H9 (cell line): ENCODE data around the gene SYCE3. TPM values are rescaled to one million over a fixed set of nuclear protein-coding genes. Genes with fewer than 3 reads are reported as not detected.

Experiments
- DNase-seq: peaks from one replicate; pipeline ENCODE4 v3.0.0-alpha.2; 2017
- H2AFZ ChIP-seq: one replicate; pipeline ENCODE4 v1.6.1; 2013; ENCODE audit warnings: mild to moderate bottlenecking, low read length, control low read depth, moderate library complexity
- H2AK5ac ChIP-seq: 2 replicates; pipeline ENCODE4 v1.6.1; 2013; ENCODE audit warnings: low read length, control low read depth, mixed read lengths; ENCODE audit not compliant: insufficient read length
- H2BK120ac ChIP-seq: one replicate; pipeline ENCODE4 v1.6.1; 2013; ENCODE audit warnings: low read depth, mild to moderate bottlenecking, low read length, control low read depth, inconsistent platforms; ENCODE audit not compliant: poor library complexity, severe bottlenecking
- H2BK12ac ChIP-seq: 2 replicates; pipeline ENCODE4 v1.6.1; 2013; ENCODE audit warnings: low read length, control low read depth, mixed read lengths, low read depth; ENCODE audit not compliant: insufficient read length
- H2BK15ac ChIP-seq: 2 replicates; pipeline ENCODE4 v1.6.1; 2013; ENCODE audit warnings: low read depth, low read length, control low read depth
- H2BK20ac ChIP-seq: one replicate; pipeline ENCODE4 v1.6.1; 2013; ENCODE audit warnings: low read depth, mild to moderate bottlenecking, low read length, control low read depth, inconsistent platforms; ENCODE audit not compliant: poor library complexity, severe bottlenecking
- H2BK5ac ChIP-seq: 2 replicates; pipeline ENCODE4 v1.6.1; 2013; ENCODE audit warnings: low read length, control low read depth, mixed read lengths; ENCODE audit not compliant: insufficient read length
- H3K14ac ChIP-seq: 2 replicates; pipeline ENCODE4 v1.6.1; 2013; ENCODE audit warnings: low read length, control low read depth; ENCODE audit not compliant: insufficient read depth
- H3K18ac ChIP-seq: 2 replicates; pipeline ENCODE4 v1.6.1; 2013; ENCODE audit warnings: low read depth, mild to moderate bottlenecking, mixed read lengths, low read length, control low read depth; ENCODE audit not compliant: insufficient read length
- H3K23ac ChIP-seq: 2 replicates; pipeline ENCODE4 v1.6.1; 2013; ENCODE audit warnings: low read length, control low read depth, mixed read lengths, low read depth; ENCODE audit not compliant: insufficient read length
- H3K23me2 ChIP-seq: 2 replicates; pipeline ENCODE4 v1.6.1; 2013; ENCODE audit warnings: low read depth, mild to moderate bottlenecking, mixed read lengths, low read length, control low read depth; ENCODE audit not compliant: insufficient read length, poor library complexity, severe bottlenecking
- H3K27ac ChIP-seq: 2 replicates; pipeline ENCODE4 v1.5.1; 2013; ENCODE audit warnings: low read length, control low read depth, mixed read lengths, low read depth; ENCODE audit not compliant: insufficient read length
- H3K27me3 ChIP-seq: 2 replicates; pipeline ENCODE4 v1.6.1; 2013; ENCODE audit warnings: low read length, control low read depth, inconsistent platforms; ENCODE audit not compliant: insufficient read depth
- H3K4ac ChIP-seq: 2 replicates; pipeline ENCODE4 v1.6.1; 2013; ENCODE audit warnings: low read depth, mild to moderate bottlenecking, control low read depth, inconsistent platforms, low read length, moderate library complexity
- H3K4me1 ChIP-seq: 2 replicates; pipeline ENCODE4 v1.6.1; 2013; ENCODE audit warnings: low read length, control low read depth, inconsistent platforms; ENCODE audit not compliant: insufficient read depth
- H3K4me2 ChIP-seq: 2 replicates; pipeline ENCODE4 v1.6.1; 2013; ENCODE audit warnings: low read length, control low read depth, mixed read lengths; ENCODE audit not compliant: insufficient read length, insufficient read depth
- H3K56ac ChIP-seq: 2 replicates; pipeline ENCODE4 v1.6.1; 2013; ENCODE audit warnings: low read depth, mild to moderate bottlenecking, mixed read lengths, low read length, control low read depth; ENCODE audit not compliant: insufficient read length
- H3K79me1 ChIP-seq: 2 replicates; pipeline ENCODE4 v1.6.1; 2013; ENCODE audit warnings: low read depth, mild to moderate bottlenecking, moderate library complexity, low read length, control low read depth, inconsistent platforms; ENCODE audit not compliant: insufficient read depth, poor library complexity, severe bottlenecking
- H3K79me2 ChIP-seq: 2 replicates; pipeline ENCODE4 v1.6.1; 2013; ENCODE audit warnings: low read length, control low read depth, inconsistent platforms; ENCODE audit not compliant: insufficient read depth
- H3K9ac ChIP-seq: 2 replicates; pipeline ENCODE4 v1.6.1; 2013; ENCODE audit warnings: low read length, control low read depth, mixed read lengths; ENCODE audit not compliant: insufficient read length; ENCODE audit errors: extremely low read depth
- H3K9me3 ChIP-seq: one replicate; pipeline ENCODE4 v1.6.1; 2013; ENCODE audit warnings: low read depth, low read length, inconsistent platforms; ENCODE audit not compliant: control insufficient read depth
- H3T11ph ChIP-seq: one replicate; pipeline ENCODE4 v1.6.1; 2013; ENCODE audit warnings: mild to moderate bottlenecking, low read length, control low read depth, inconsistent platforms
- H4K20me1 ChIP-seq: one replicate; pipeline ENCODE4 v1.6.1; 2013; ENCODE audit not compliant: control insufficient read depth, insufficient read length, insufficient read depth
- H4K5ac ChIP-seq: 2 replicates; pipeline ENCODE4 v1.6.1; 2013; ENCODE audit warnings: low read depth, mild to moderate bottlenecking, mixed read lengths, low read length, control low read depth; ENCODE audit not compliant: insufficient read length
- H4K8ac ChIP-seq: replicated peaks from 2 replicates; pipeline ENCODE4 v1.6.1; 2013; ENCODE audit warnings: low read length, control low read depth, mixed read lengths, low read depth; ENCODE audit not compliant: insufficient read length
- H4K91ac ChIP-seq: 2 replicates; pipeline ENCODE4 v1.6.1; 2013; ENCODE audit warnings: low read depth, mild to moderate bottlenecking, moderate library complexity, mixed read lengths, low read length, control low read depth; ENCODE audit not compliant: insufficient read length
- H3K27ac Mint-ChIP-seq, 3 experiments: 2 replicates in 2 of 3; 3 replicates in 1 of 3; pipeline ENCODE4 v1.8.0; 2020 to 2021; ENCODE audit warnings: mixed read lengths in 3 of 3, mild to moderate bottlenecking in 1 of 3, moderate library complexity in 1 of 3
- H3K27me3 Mint-ChIP-seq: 2 replicates; pipeline ENCODE4 v1.8.0; 2021; ENCODE audit warnings: low read depth, mild to moderate bottlenecking, moderate library complexity, mixed read lengths
- H3K36me3 Mint-ChIP-seq, 3 experiments: 2 replicates in 2 of 3; 3 replicates in 1 of 3; pipeline ENCODE4 v1.8.0; 2020 to 2021; ENCODE audit warnings: low read depth in 3 of 3, mixed read lengths in 3 of 3; ENCODE audit not compliant: insufficient read depth in 1 of 3
- H3K4me1 Mint-ChIP-seq, 2 experiments: 2 replicates each; pipeline ENCODE4 v1.8.0; 2020; ENCODE audit warnings: mixed read lengths in 2 of 2
- H3K4me3 Mint-ChIP-seq, 2 experiments: 2 replicates in 1 of 2; 3 replicates in 1 of 2; pipeline ENCODE4 v1.8.0; 2020 to 2021; ENCODE audit warnings: mild to moderate bottlenecking in 2 of 2, mixed read lengths in 2 of 2, moderate library complexity in 1 of 2
- H3K9me3 Mint-ChIP-seq, 2 experiments: 2 replicates in 1 of 2; 3 replicates in 1 of 2; pipeline ENCODE4 v1.8.0; 2020; ENCODE audit warnings: mild to moderate bottlenecking in 2 of 2, mixed read lengths in 2 of 2, moderate library complexity in 1 of 2
- WGBS: extraction: QIAGEN DNeasy Blood & Tissue Kit; methylation state at CpG from one replicate; pipeline ENCODE4 v1.1.7; 2013; ENCODE audit warnings: missing lambda C conversion rate, low lambda C conversion rate, mixed read lengths; ENCODE audit not compliant: insufficient read length; ENCODE audit errors: extremely low coverage; 5-methylcytosine and 5-hydroxymethylcytosine counted together
- total RNA-seq: library from RNA; stranded (reverse); gene quantifications from 2 replicates; pipeline ENCODE4 v1.2.1, GENCODE V29; 2021
- TF ChIP-seq, protein P1 (sequence below): fragments of 200-600 bp; sonication (generic); conservative IDR thresholded peaks from 3 replicates; pipeline ENCODE4 v1.8.0; 2021; ENCODE audit warnings: antibody characterized with exemption, mild to moderate bottlenecking

The SYCE3 gene
- total RNA-seq, 1 experiment from 2014 or later, result 0.85 TPM

DNA sequence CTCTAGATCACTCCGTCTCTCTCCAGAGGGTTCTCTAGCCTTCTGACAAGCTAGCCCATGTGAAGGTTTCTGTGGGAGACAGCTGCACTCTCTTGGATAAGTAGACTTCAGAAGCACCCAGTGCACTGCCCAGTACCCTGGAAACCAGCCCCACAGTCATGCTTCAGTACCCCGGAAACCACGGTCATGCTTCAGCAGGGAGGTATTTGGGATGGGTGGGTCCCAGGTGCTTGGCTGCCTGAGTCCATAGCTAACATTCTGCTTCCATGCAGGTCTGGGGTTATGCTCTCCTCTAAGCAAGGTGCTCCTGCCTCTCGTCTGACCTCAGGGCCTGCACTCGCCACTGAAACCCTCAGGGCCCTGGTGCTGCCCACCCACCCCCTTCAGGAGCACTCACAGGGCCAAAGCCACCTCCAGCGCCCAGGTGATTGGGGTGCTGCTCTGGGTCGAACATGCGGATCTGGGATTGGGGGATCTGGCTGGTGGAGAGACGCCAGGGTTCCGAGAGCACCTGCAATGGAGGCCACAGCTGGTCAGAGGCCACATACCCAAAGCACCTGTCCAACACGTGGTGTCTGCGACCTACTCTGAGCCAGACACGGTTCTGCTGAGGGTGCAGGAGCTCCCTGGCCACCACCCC, 7.3 kb upstream of the SYCE3 start:
- H3K9me3 ChIP-seq, result no peaks in the 10 kb centered on the region
- H3K4ac ChIP-seq, result no peak overlapping the region
- H2AK5ac ChIP-seq, result no peak overlapping the region
- H3K4me1 Mint-ChIP-seq, result no peaks in the 10 kb centered on the region
- no peak overlapping the region for H4K91ac ChIP-seq
- H3K23me2 ChIP-seq, result no peaks in the 10 kb centered on the region
- no peak overlapping the region for H2BK12ac ChIP-seq
- no peak overlapping the region for H2BK15ac ChIP-seq
- no peaks in the 10 kb centered on the region for H3K79me1 ChIP-seq
- no peak overlapping the region for H3K9ac ChIP-seq
- H3K27me3 ChIP-seq, result no peaks in the 10 kb centered on the region
- no peak overlapping the region for H2AFZ ChIP-seq
- H4K5ac ChIP-seq, result no peak overlapping the region
- no peak overlapping the region for H4K8ac ChIP-seq
- H3K27ac Mint-ChIP-seq, result no peak overlapping the region
- no peak overlapping the region for H2BK120ac ChIP-seq
- H3K14ac ChIP-seq, result no peak overlapping the region
- H2BK5ac ChIP-seq, result no peak overlapping the region
- no peak overlapping the region for H2BK20ac ChIP-seq
- no peak overlapping the region for H3K27ac ChIP-seq
- no peak overlapping the region for H3K4me3 Mint-ChIP-seq
- H3K18ac ChIP-seq, result no peak overlapping the region
- H4K20me1 ChIP-seq, result no peaks in the 10 kb centered on the region
- no peaks in the 10 kb centered on the region for H3K9me3 Mint-ChIP-seq
- no peak for DNase-seq
- peaks cover 13 to 64% (median 57%) of the 10 kb centered on the region in 3 experiments; a peak in 6 of 7 replicates for H3K36me3 Mint-ChIP-seq
- no peak overlapping the region for H3K56ac ChIP-seq
- H3K27me3 Mint-ChIP-seq, result no peaks in the 10 kb centered on the region; the same call in none of the 2 replicates
- H3K79me2 ChIP-seq, result no peaks in the 10 kb centered on the region
- no peak overlapping the region for H3K23ac ChIP-seq
- no CpG with 5 or more reads among the region's 13 CpGs for WGBS
- no peak overlapping the region for H3T11ph ChIP-seq
- H3K4me2 ChIP-seq, result no peak overlapping the region
- no peaks in the 10 kb centered on the region for H3K4me1 ChIP-seq
- TF ChIP-seq, protein P1, sequence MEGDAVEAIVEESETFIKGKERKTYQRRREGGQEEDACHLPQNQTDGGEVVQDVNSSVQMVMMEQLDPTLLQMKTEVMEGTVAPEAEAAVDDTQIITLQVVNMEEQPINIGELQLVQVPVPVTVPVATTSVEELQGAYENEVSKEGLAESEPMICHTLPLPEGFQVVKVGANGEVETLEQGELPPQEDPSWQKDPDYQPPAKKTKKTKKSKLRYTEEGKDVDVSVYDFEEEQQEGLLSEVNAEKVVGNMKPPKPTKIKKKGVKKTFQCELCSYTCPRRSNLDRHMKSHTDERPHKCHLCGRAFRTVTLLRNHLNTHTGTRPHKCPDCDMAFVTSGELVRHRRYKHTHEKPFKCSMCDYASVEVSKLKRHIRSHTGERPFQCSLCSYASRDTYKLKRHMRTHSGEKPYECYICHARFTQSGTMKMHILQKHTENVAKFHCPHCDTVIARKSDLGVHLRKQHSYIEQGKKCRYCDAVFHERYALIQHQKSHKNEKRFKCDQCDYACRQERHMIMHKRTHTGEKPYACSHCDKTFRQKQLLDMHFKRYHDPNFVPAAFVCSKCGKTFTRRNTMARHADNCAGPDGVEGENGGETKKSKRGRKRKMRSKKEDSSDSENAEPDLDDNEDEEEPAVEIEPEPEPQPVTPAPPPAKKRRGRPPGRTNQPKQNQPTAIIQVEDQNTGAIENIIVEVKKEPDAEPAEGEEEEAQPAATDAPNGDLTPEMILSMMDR, result no peak
